Measurements from ENCODE around the gene WNK1. TPM values are rescaled to one million over a fixed set of nuclear protein-coding genes. Genes with fewer than 3 reads are reported as not detected.
"Not testable (repeated sequence)": the region's sequence is repeated elsewhere in the genome, so short reads cannot be mapped to it uniquely, and the experiment has no call there.

WNK1 gene
- total RNA-seq (ENCODE audit: unreplicated experiment): 160 TPM
- long read RNA-seq, partial matches to known transcripts: 2 of 12 reads
- long read RNA-seq, other reads (novel, unspliced or antisense): 10 of 12 reads

DNA sequence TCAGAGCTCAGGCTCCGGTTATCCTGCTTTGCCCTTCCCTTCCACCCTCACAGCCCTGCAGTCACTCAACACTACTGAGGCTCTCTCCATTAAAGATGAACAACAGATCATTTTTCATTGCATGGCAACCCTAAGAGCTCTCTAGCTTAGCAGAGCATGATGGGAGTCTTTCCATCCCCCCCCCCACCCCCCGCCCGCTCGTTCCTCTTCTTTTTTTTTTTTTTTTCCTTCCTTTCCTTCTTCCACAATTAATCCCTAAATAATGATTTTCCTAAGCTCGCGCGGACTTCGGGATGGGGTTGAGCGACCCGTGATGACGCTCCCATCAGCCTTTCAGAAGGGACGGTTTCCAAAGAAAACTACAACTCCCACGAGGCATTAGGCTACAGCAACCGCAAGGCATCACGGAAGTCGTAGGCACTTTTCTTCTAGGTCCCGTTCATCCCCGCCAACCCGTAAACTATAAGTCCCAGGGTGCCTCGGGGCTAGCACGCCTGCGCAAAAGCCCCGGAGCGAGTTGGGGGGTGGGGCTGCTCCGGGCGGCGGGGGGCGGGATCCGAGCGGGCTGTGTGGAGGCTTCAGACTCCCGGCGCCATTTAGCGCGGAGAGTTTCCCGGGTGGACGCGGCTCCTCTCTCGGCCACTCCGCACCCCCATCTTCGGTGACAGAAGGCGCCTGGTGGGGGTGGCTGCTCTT lies at the start of gene WNK1:
Gene WNK1 (plus strand): TSS at position 581 of the 696 bp plus-strand sequence. CDS start 987 bp downstream, outside the sequence.
- H3K9me3 Mint-ChIP-seq (ENCODE audit: unreplicated experiment): no peaks in the 10 kb centered on the region
- peak within 1 kb of the TSS; percentile 97 for H3K4me3 Mint-ChIP-seq (ENCODE audit: unreplicated experiment)
- H3K27ac Mint-ChIP-seq (ENCODE audit: unreplicated experiment): no peak within 1 kb of the TSS
- H3K36me3 Mint-ChIP-seq (ENCODE audit: low read depth, unreplicated experiment): peaks cover 9% of the 10 kb centered on the region
- H3K4me1 Mint-ChIP-seq (ENCODE audit: unreplicated experiment): peaks cover 29% of the 10 kb centered on the region
- TF ChIP-seq, protein P1, sequence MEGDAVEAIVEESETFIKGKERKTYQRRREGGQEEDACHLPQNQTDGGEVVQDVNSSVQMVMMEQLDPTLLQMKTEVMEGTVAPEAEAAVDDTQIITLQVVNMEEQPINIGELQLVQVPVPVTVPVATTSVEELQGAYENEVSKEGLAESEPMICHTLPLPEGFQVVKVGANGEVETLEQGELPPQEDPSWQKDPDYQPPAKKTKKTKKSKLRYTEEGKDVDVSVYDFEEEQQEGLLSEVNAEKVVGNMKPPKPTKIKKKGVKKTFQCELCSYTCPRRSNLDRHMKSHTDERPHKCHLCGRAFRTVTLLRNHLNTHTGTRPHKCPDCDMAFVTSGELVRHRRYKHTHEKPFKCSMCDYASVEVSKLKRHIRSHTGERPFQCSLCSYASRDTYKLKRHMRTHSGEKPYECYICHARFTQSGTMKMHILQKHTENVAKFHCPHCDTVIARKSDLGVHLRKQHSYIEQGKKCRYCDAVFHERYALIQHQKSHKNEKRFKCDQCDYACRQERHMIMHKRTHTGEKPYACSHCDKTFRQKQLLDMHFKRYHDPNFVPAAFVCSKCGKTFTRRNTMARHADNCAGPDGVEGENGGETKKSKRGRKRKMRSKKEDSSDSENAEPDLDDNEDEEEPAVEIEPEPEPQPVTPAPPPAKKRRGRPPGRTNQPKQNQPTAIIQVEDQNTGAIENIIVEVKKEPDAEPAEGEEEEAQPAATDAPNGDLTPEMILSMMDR (IDR thresholded peaks at IDR 0.05; ENCODE audit: unreplicated experiment): no peak
- H3K27me3 Mint-ChIP-seq (ENCODE audit: unreplicated experiment): peaks cover 6% of the 10 kb centered on the region
- peak; percentile 97 for DNase-seq (ENCODE audit: low spot score)

DNA sequence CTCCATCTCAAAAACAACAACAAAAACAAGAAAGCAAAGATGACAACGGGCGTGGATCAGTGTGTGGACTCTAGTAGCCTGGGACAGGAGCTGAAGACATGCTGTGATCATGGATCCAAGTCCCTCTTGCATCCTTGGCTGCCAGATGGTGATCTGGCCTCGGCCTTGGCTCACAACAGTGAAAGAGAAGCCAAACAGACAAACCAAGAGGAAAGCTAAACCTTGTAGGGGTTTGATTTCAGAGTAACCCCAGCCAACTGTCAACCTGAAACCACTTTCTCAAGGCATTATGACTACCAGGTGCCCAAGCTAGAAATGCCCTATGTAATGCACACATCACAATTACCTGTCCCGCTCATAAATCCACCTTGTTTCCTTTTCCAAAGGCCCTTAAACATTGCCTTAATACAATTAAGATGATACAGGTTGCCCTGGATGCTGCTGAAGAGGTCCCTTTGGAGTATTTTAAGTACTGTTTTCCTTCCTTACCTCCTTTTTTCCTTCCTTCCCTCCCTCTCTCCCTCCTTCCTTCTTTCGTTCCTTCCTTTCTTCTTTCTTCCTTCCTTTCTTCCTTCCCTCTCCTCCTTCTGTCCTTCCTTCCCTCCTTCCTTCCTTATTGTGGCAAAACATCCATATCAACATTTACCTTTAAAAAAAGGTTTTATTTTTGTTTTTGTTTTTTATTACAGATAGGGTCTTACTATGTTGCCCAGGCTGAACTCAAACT lies 47.7 kb upstream of the WNK1 start:
- H3K27ac Mint-ChIP-seq (ENCODE audit: unreplicated experiment): no peak overlapping the region
- H3K36me3 Mint-ChIP-seq (ENCODE audit: low read depth, unreplicated experiment): no peaks in the 10 kb centered on the region
- DNase-seq (ENCODE audit: low spot score): no peak
- H3K27me3 Mint-ChIP-seq (ENCODE audit: unreplicated experiment): peaks cover 2% of the 10 kb centered on the region
- peaks cover 13% of the 10 kb centered on the region for H3K4me1 Mint-ChIP-seq (ENCODE audit: unreplicated experiment)
- H3K4me3 Mint-ChIP-seq (ENCODE audit: unreplicated experiment): no peak overlapping the region
- H3K9me3 Mint-ChIP-seq (ENCODE audit: unreplicated experiment): no peaks in the 10 kb centered on the region
- TF ChIP-seq, protein P1 (IDR thresholded peaks at IDR 0.05; ENCODE audit: unreplicated experiment): no peak

DNA sequence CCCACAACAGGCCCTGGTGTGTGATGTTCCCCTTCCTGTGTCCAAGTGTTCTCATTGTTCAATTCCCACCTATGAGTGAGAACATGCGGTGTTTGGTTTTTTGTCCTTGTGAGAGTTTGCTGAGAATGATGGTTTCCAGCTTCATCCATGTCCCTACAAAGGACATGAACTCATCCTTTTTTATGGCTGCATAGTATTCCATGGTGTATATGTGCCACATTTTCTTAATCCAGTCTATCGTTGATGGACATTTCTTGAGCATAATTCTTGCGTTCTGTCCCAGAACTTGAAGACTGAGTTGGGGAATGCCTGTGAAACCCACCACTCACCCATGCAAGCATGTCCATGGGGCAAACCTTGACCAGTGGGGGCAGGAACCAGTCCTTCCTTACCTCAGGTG lies 44.3 kb upstream of the WNK1 start:
- H3K9me3 Mint-ChIP-seq (ENCODE audit: unreplicated experiment); H3K4me3 Mint-ChIP-seq (ENCODE audit: unreplicated experiment); H3K27me3 Mint-ChIP-seq (ENCODE audit: unreplicated experiment); H3K36me3 Mint-ChIP-seq (ENCODE audit: low read depth, unreplicated experiment); H3K4me1 Mint-ChIP-seq (ENCODE audit: unreplicated experiment); H3K27ac Mint-ChIP-seq (ENCODE audit: unreplicated experiment); DNase-seq (ENCODE audit: low spot score): not testable (repeated sequence)

DNA sequence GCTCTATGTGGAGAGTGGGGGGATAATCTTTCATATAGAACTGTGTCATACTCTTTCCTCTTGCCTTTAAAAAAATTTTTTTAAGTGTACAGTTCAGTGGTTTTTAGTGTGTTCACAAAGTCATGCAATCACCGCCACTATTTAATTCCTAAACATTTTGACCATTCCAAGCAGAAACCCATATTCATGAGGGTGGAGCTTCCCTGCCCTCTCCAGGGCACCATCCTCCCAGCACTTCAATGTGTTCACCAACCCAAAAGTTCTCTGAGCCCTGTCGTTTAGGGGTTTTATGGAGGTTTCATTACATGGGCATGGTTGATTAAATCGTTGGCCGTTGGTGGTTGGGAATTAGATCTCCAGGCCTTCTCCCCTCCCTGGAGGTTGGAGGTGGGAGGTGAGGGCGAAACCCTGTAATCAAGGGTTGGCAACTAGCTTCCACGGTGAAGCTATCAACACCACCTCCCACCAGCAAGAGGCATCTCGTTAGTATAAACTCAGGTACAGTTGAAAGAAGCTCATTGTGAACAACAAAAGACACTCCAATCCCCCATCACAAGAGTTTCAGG lies 42.8 kb upstream of the WNK1 start:
- no peak for DNase-seq (ENCODE audit: low spot score)
- H3K9me3 Mint-ChIP-seq (ENCODE audit: unreplicated experiment): no peaks in the 10 kb centered on the region
- no peaks in the 10 kb centered on the region for H3K36me3 Mint-ChIP-seq (ENCODE audit: low read depth, unreplicated experiment)
- no peak overlapping the region for H3K4me3 Mint-ChIP-seq (ENCODE audit: unreplicated experiment)
- H3K27me3 Mint-ChIP-seq (ENCODE audit: unreplicated experiment): no peaks in the 10 kb centered on the region
- TF ChIP-seq, protein P1 (IDR thresholded peaks at IDR 0.05; ENCODE audit: unreplicated experiment): no peak
- no peak overlapping the region for H3K27ac Mint-ChIP-seq (ENCODE audit: unreplicated experiment)
- H3K4me1 Mint-ChIP-seq (ENCODE audit: unreplicated experiment): no peaks in the 10 kb centered on the region

DNA sequence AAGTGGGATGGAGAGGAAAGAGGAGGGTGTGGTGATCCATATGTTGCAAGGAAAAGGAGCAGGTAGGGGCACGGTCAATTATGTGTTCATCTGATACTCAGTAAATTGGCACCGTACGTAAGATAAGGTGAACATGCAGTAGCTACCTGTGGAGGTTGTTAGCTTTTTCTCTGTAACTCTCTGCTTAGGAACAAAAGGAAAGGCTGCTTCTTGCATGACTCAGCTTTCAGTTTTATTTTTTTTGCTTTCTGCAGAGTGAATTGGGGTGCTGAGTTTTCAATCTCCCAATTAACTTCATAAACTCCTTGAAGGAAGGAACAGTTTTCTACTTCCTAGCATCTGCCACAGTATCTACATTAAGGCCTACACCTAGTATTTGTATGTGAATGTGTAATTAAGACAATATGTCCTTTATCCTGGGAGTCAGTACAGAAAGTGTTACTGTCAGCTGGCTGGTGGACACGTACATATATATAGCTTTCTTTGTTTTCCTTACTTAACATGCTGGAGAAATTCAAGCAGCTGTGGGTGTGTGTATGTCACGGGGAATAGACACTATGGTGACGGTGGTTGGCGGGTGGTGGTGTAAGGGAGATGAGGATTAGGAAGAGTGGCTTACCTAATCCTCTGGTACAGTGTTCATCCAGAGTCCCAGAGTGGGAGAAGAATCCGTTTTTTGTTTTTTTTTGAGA lies 40.1 kb upstream of the WNK1 start:
- no peak for DNase-seq (ENCODE audit: low spot score)
- no peaks in the 10 kb centered on the region for H3K36me3 Mint-ChIP-seq (ENCODE audit: low read depth, unreplicated experiment)
- H3K9me3 Mint-ChIP-seq (ENCODE audit: unreplicated experiment): no peaks in the 10 kb centered on the region

More for the DNA sequence above, 40.1 kb upstream of the WNK1 start:
- TF ChIP-seq, protein P1 (IDR thresholded peaks at IDR 0.05; ENCODE audit: unreplicated experiment): no peak
- H3K27ac Mint-ChIP-seq (ENCODE audit: unreplicated experiment): peak overlapping the region; percentile 28
- H3K4me3 Mint-ChIP-seq (ENCODE audit: unreplicated experiment): no peak overlapping the region
- no peaks in the 10 kb centered on the region for H3K4me1 Mint-ChIP-seq (ENCODE audit: unreplicated experiment)
- H3K27me3 Mint-ChIP-seq (ENCODE audit: unreplicated experiment): peaks cover 1% of the 10 kb centered on the region

Measured in endothelial cell (in vitro differentiated cells).